HepG2 (cell line): ENCODE data around the gene FAM120B.

Source experiments
- CTCF ChIP-seq: sonication (generic); formaldehyde crosslinking; IDR thresholded peaks from 2 replicates; pipeline ENCODE4 v1.5.0; 2020; ENCODE audit warnings: mild to moderate bottlenecking, missing genetic modification reagents, moderate library complexity
- FOXO4 ChIP-seq: sonication (generic); formaldehyde crosslinking; conservative IDR thresholded peaks from 2 replicates; pipeline ENCODE4 v1.8.1; 2023; ENCODE audit warnings: missing genetic modification reagents
- GMEB2 ChIP-seq: IDR thresholded peaks from 2 replicates; pipeline ENCODE4 v1.6.1; 2016; ENCODE audit warnings: missing biosample characterization, missing genetic modification reagents, low read depth
- HNF4G ChIP-seq, 2 experiments: sonication (generic) in 1 of 2; formaldehyde crosslinking in 1 of 2; IDR thresholded peaks; 2 replicates each; pipeline versions ENCODE4 v1.4.0 to v1.6.1; 2011 to 2020; ENCODE audit warnings: borderline replicate concordance in 2 of 2, low read depth in 2 of 2, mild to moderate bottlenecking in 2 of 2, low read length in 1 of 2, missing genetic modification reagents in 1 of 2, moderate library complexity in 1 of 2
- JUN ChIP-seq: sonication (generic); formaldehyde crosslinking; IDR thresholded peaks from 2 replicates; pipeline ENCODE4 v1.4.0; 2020; ENCODE audit warnings: mild to moderate bottlenecking, missing genetic modification reagents
- PHF20 ChIP-seq: sonication (generic); formaldehyde crosslinking; IDR thresholded peaks from 2 replicates; pipeline ENCODE4 v1.5.0; 2020; ENCODE audit warnings: mild to moderate bottlenecking, missing genetic modification reagents
- SRF ChIP-seq: IDR thresholded peaks from 2 replicates; pipeline ENCODE4 v1.6.1; 2011; ENCODE audit warnings: mild to moderate bottlenecking, low read depth, low read length, moderate library complexity
- ZBTB26 ChIP-seq: IDR thresholded peaks from 2 replicates; pipeline ENCODE4 v1.6.1; 2016; ENCODE audit warnings: missing compliant biosample characterization, missing genetic modification reagents, borderline replicate concordance
- ZFX ChIP-seq: sonication (generic); formaldehyde crosslinking; IDR thresholded peaks from 2 replicates; pipeline ENCODE4 v1.4.0; 2020; ENCODE audit warnings: mild to moderate bottlenecking, low read depth, missing genetic modification reagents, moderate library complexity
- ZNF441 ChIP-seq: sonication (generic); formaldehyde crosslinking; IDR thresholded peaks from 2 replicates; pipeline ENCODE4 v1.7.0; 2021; ENCODE audit warnings: missing genetic modification reagents, borderline replicate concordance
- ZNF513 ChIP-seq: sonication (generic); formaldehyde crosslinking; conservative IDR thresholded peaks from 2 replicates; pipeline ENCODE4 v1.5.0; 2020; ENCODE audit warnings: missing genetic modification reagents
- ZNF572 ChIP-seq: sonication (generic); formaldehyde crosslinking; IDR thresholded peaks from 2 replicates; pipeline ENCODE4 v1.5.1; 2020; ENCODE audit warnings: mild to moderate bottlenecking, missing genetic modification reagents
- ZNF709 ChIP-seq: sonication (generic); formaldehyde crosslinking; IDR thresholded peaks from 2 replicates; pipeline ENCODE4 v1.5.0; 2020; ENCODE audit warnings: mild to moderate bottlenecking, missing genetic modification reagents

GRCh38 chr6:170296423-170296745 lies 10.2 kb upstream of the FAM120B start:
- no peak for TF ChIP-seq ZBTB26 (CRISPR knock-in tag)
- no peak for TF ChIP-seq SRF
- no peak for TF ChIP-seq PHF20 (CRISPR knock-in tag)
- no peak for TF ChIP-seq ZNF441 (CRISPR knock-in tag)
- TF ChIP-seq JUN (CRISPR knock-in tag): no peak
- no peak for TF ChIP-seq ZFX (CRISPR knock-in tag)
- TF ChIP-seq GMEB2 (CRISPR knock-in tag): no peak
- no peak for TF ChIP-seq FOXO4 (CRISPR knock-in tag)
- no peak for TF ChIP-seq ZNF513 (CRISPR knock-in tag)
- no peak for TF ChIP-seq ZNF709 (CRISPR knock-in tag)
- TF ChIP-seq CTCF (CRISPR knock-in tag): no peak
- no peak for TF ChIP-seq HNF4G (IDR thresholded peaks at IDR 0.05; ENCODE audit: borderline replicate concordance, low read depth, low read length)
- TF ChIP-seq HNF4G (CRISPR knock-in tag; IDR thresholded peaks at IDR 0.05; ENCODE audit: borderline replicate concordance, low read depth): no peak
- TF ChIP-seq ZNF572 (CRISPR knock-in tag): no peak
